ENCODE data around the gene MAGED2. TPM values are rescaled to one million over a fixed set of nuclear protein-coding genes. Genes with fewer than 3 reads are reported as not detected.
A peak's percentile ranks its signal among the peaks of the same experiment; 100 is the strongest.

MAGED2 gene
- total RNA-seq, 1 experiment from 2014 or later, result 32.4 TPM

DNA sequence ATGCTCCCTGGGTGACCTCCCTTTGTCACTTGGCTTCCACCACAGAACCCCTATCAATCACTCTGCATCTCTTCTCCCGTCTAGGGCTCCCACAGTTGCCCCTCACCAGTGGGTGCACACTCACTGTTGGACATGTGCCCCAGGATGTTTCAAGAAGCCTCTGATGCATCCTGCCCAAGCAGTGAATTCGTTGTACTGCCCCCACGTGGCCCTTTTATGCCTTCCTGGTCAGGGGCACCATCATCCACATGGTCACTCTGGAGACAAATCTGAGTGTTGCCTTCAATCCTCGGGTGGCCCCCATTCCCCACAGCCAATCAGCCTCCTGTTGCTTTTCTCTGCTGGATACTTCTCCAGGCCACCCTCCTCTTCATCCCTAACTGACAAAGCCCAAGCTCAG lies 21.6 kb upstream of the MAGED2 start:
- Histone ChIP-seq H3K4me2 (ENCODE audit: low read length) (no peak overlapping the region), H3K9ac (ENCODE audit: low read length) (no peak overlapping the region), H3K27ac (ENCODE audit: low read depth, low read length) (no peak overlapping the region), H3K9me3 (ENCODE audit: control insufficient read depth in 1 of 2, insufficient read depth in 1 of 2, low read depth in 1 of 2, low read length in 2 of 2) (no peaks in the 10 kb centered on the region), H4K20me1 (ENCODE audit: insufficient read depth) (no peaks in the 10 kb centered on the region), H2AFZ (ENCODE audit: low read depth, low read length, poor library complexity, severe bottlenecking) (no peak overlapping the region), H3K4me1 (ENCODE audit: control insufficient read depth in 1 of 2, insufficient read depth in 2 of 2, low read length in 2 of 2) (no peaks in the 10 kb centered on the region), H3K79me2 (ENCODE audit: insufficient read depth, low read length) (no peaks in the 10 kb centered on the region), H3K36me3 (ENCODE audit: control insufficient read depth in 1 of 2, insufficient read depth in 2 of 2, low read length in 2 of 2) (no peaks in the 10 kb centered on the region), H3K27me3 (ENCODE audit: insufficient read depth, low read length) (no peaks in the 10 kb centered on the region), H3K9me2 (ENCODE audit: insufficient read depth) (no peaks in the 10 kb centered on the region), H3K4me3 (replicated peaks in 1 of 2; ENCODE audit: low read depth in 1 of 2, low read length in 2 of 2) (no peak overlapping the region)
- DNase-seq (ENCODE audit: low read depth, low spot score) (no peak), ATAC-seq (peak; percentile 74)
- no TSS peak for BruUV-seq (replicated peaks)
- ChIA-PET POLR2A (no interaction called here), RAD21 (ENCODE audit: low non-redundant PET in 1 of 2, low total read pairs in 2 of 2, uncharacterized antibody in 2 of 2, unreplicated experiment in 2 of 2) (no interaction called here), CTCF (interaction anchor here (1.3 to 2.3 kb wide), 2 partner anchors 26 to 146 kb away, joined by 4 to 39 read pairs; no protein-coding TSS in a partner anchor)
- TF ChIP-seq SIN3A (IDR thresholded peaks at IDR 0.05; ENCODE audit: low read depth) (no peak), RAD21 (IDR thresholded peaks at IDR 0.05; ENCODE audit: low read depth) (0 out of 2 replicates have a peak, but pooled peaks have one; percentile 28), CTCF (IDR thresholded peaks at IDR 0.05 in 2 of 3, conservative IDR thresholded peaks at IDR 0.05 in 1 of 3; ENCODE audit: borderline replicate concordance in 1 of 3, insufficient read depth in 1 of 3, low read depth in 2 of 3, low read length in 2 of 3) (peak; percentile 12 to 43 (median 33); a peak in 4 of 6 replicates), JUND (IDR thresholded peaks at IDR 0.05) (no peak), ZFX (IDR thresholded peaks at IDR 0.05) (no peak)
- TF ChIP-seq, protein P1, sequence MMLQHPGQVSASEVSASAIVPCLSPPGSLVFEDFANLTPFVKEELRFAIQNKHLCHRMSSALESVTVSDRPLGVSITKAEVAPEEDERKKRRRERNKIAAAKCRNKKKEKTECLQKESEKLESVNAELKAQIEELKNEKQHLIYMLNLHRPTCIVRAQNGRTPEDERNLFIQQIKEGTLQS (IDR thresholded peaks at IDR 0.05), result no peak
- intact Hi-C loops (cut with micrococcal nuclease), result loop anchor here (5.0 kb wide), 1 partner anchor 539 kb away; no protein-coding TSS in a partner anchor

DNA sequence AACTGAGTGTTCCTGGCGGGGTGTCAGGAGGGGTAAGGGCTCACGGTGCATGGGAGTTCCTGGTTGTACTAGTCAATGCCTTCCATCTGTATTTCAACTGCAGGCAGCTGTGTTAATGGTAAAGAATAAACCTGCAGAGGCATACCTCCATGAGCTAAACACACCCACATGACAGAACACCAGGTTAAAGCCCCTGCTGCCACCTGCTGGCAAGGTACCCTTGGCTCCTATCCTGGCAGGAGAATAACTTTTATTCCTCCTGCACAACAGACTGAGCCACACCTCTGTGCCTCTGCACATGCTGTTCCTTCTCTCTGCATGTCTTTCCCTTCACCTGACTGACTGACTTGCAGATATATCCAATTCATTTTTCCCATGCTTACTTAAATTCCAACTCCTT lies 20.6 kb upstream of the MAGED2 start:
- ChIA-PET CTCF (interaction anchor here (1.3 to 2.3 kb wide), 2 partner anchors 27 to 147 kb away, joined by 4 to 39 read pairs; no protein-coding TSS in a partner anchor), RAD21 (ENCODE audit: low non-redundant PET in 1 of 2, low total read pairs in 2 of 2, uncharacterized antibody in 2 of 2, unreplicated experiment in 2 of 2) (interaction anchor here (1.0 kb wide), 3 partner anchors 147 to 539 kb away, joined by 3 to 8 read pairs (median 4); no protein-coding TSS in a partner anchor), POLR2A (interaction anchor here (1.0 kb wide), 1 partner anchor 147 kb away, joined by 3 read pairs; no protein-coding TSS in a partner anchor)
- no peak for DNase-seq (ENCODE audit: low read depth, low spot score)
- Histone ChIP-seq H3K4me1 (ENCODE audit: control insufficient read depth in 1 of 2, insufficient read depth in 2 of 2, low read length in 2 of 2) (no peaks in the 10 kb centered on the region), H3K9me2 (ENCODE audit: insufficient read depth) (no peaks in the 10 kb centered on the region), H3K4me2 (ENCODE audit: low read length) (no peak overlapping the region), H3K27me3 (ENCODE audit: insufficient read depth, low read length) (no peaks in the 10 kb centered on the region), H4K20me1 (ENCODE audit: insufficient read depth) (no peaks in the 10 kb centered on the region), H3K9me3 (ENCODE audit: control insufficient read depth in 1 of 2, insufficient read depth in 1 of 2, low read depth in 1 of 2, low read length in 2 of 2) (no peaks in the 10 kb centered on the region), H2AFZ (ENCODE audit: low read depth, low read length, poor library complexity, severe bottlenecking) (no peak overlapping the region), H3K79me2 (ENCODE audit: insufficient read depth, low read length) (no peaks in the 10 kb centered on the region), H3K4me3 (replicated peaks in 1 of 2; ENCODE audit: low read depth in 1 of 2, low read length in 2 of 2) (no peak overlapping the region), H3K27ac (ENCODE audit: low read depth, low read length) (no peak overlapping the region), H3K36me3 (ENCODE audit: control insufficient read depth in 1 of 2, insufficient read depth in 2 of 2, low read length in 2 of 2) (no peaks in the 10 kb centered on the region), H3K9ac (ENCODE audit: low read length) (no peak overlapping the region)
- intact Hi-C loops (cut with micrococcal nuclease), result loop anchor here (1.0 to 5.0 kb wide), 2 partner anchors 147 to 540 kb away; no protein-coding TSS in a partner anchor
- ATAC-seq, result peak; percentile 87
- BruUV-seq (replicated peaks), result no TSS peak
- no peak for TF ChIP-seq ZNF274 (IDR thresholded peaks at IDR 0.05; ENCODE audit: low read depth, low read length)
- TF ChIP-seq YY1 (IDR thresholded peaks at IDR 0.05; ENCODE audit: extremely low read depth, insufficient replicate concordance, low read depth, low read length), result no peak
- no peak for TF ChIP-seq TCF7L2 (IDR thresholded peaks at IDR 0.05; ENCODE audit: borderline replicate concordance, extremely low read depth, insufficient read depth, insufficient read length)
- peak; percentile 65 for TF ChIP-seq RAD21 (IDR thresholded peaks at IDR 0.05; ENCODE audit: low read depth)
- no peak for TF ChIP-seq EZH2phosphoT487 (IDR thresholded peaks at IDR 0.05; ENCODE audit: borderline replicate concordance)
- TF ChIP-seq SRF (IDR thresholded peaks at IDR 0.05; ENCODE audit: low read depth), result no peak
- TF ChIP-seq CTCF (IDR thresholded peaks at IDR 0.05 in 2 of 3, conservative IDR thresholded peaks at IDR 0.05 in 1 of 3; ENCODE audit: borderline replicate concordance in 1 of 3, insufficient read depth in 1 of 3, low read depth in 2 of 3, low read length in 2 of 3), result peak; percentile 25 to 48 (median 45); a peak in 5 of 6 replicates

Measured in HCT116 (cell line).